Astrocyte of the cerebellum (primary cell): Measurements from ENCODE around the gene HIVEP3.

Experiments
- DNase-seq: peaks from one replicate; pipeline ENCODE4 v3.0.0-alpha.2; 2011; ENCODE audit warnings: low read depth
- H3K4me3 ChIP-seq: 2 replicates; pipeline ENCODE4 v1.5.1; 2011; ENCODE audit warnings: mild to moderate bottlenecking, low read depth, low read length, moderate library complexity
- CTCF ChIP-seq: IDR thresholded peaks from 2 replicates; pipeline ENCODE4 v1.5.1; 2012; ENCODE audit warnings: low read length, low read depth, moderate library complexity, mild to moderate bottlenecking; ENCODE audit errors: missing control alignments
- in situ Hi-C: cut with HindIII; loops from 2 replicates; pipeline ENCODE4 v1.10.0; 2017; ENCODE audit warnings: low sequenced_read_pairs

Gene HIVEP3

GRCh38 chr1:41568204-41568603, 350.5 kb downstream of the HIVEP3 start:
- in situ Hi-C loops: no loop called here
- no peak for TF ChIP-seq CTCF
- DNase-seq: no peak
- H3K4me3 ChIP-seq: no peak overlapping the region

GRCh38 chr1:41566969-41567368, 351.8 kb downstream of the HIVEP3 start:
- in situ Hi-C loops: no loop called here

GRCh38 chr1:41566274-41566885, 352.3 kb downstream of the HIVEP3 start:
- in situ Hi-C loops: no loop called here
- TF ChIP-seq CTCF: no peak
- DNase-seq: no peak
- H3K4me3 ChIP-seq: no peak overlapping the region

More at GRCh38 chr1:41566969-41567368, 351.8 kb downstream of the HIVEP3 start:
- TF ChIP-seq CTCF: no peak
- no peak overlapping the region for H3K4me3 ChIP-seq
- DNase-seq: no peak

GRCh38 chr1:41564741-41565475, 353.8 kb downstream of the HIVEP3 start:
- no peak for TF ChIP-seq CTCF
- no peak overlapping the region for H3K4me3 ChIP-seq
- no peak for DNase-seq
- in situ Hi-C loops: no loop called here

- no peak overlapping the region for H3K4me3 ChIP-seq
- TF ChIP-seq CTCF: no peak
- DNase-seq: no peak
- in situ Hi-C loops: no loop called here
These were observed 356.4 kb downstream of the HIVEP3 start for GRCh38 chr1:41562328-41562727.

GRCh38 chr1:41560931-41561330, 357.8 kb downstream of the HIVEP3 start:
- in situ Hi-C loops: no loop called here
- TF ChIP-seq CTCF: no peak
- no peak for DNase-seq

More at GRCh38 chr1:41560931-41561330, 357.8 kb downstream of the HIVEP3 start:
- H3K4me3 ChIP-seq: no peak overlapping the region
